HL-60 (cell line): ENCODE results near the gene CYSLTR1.
A peak's percentile ranks its signal among the peaks of the same experiment; 100 is the strongest.
"Not testable (repeated sequence)": the region's sequence is repeated elsewhere in the genome, so short reads cannot be mapped to it uniquely, and the experiment has no call there.

Experiments used
- DNase-seq, 2 experiments: peaks; one replicate each; pipeline ENCODE4 v3.0.0-alpha.2; 2010 to 2020; ENCODE audit warnings: low read depth in 1 of 2, low spot score in 1 of 2
- H3K27ac ChIP-seq: fragments of 250-450 bp; sonication (Bioruptor Pico); replicated peaks from 2 replicates; pipeline ENCODE4 v1.5.1; 2020; ENCODE audit warnings: mild to moderate bottlenecking, moderate library complexity
- H3K27me3 ChIP-seq: fragments of 250-450 bp; sonication (Bioruptor Pico); 2 replicates; pipeline ENCODE4 v1.5.1; 2021; ENCODE audit warnings: mild to moderate bottlenecking, moderate library complexity; ENCODE audit not compliant: insufficient read depth, poor library complexity, severe bottlenecking
- H3K4me3 ChIP-seq: replicated peaks from 2 replicates; pipeline ENCODE4 v1.5.1; 2011; ENCODE audit warnings: mild to moderate bottlenecking, control low read depth, low read length; ENCODE audit not compliant: insufficient read depth
- GABPA ChIP-seq: IDR thresholded peaks from 2 replicates; pipeline ENCODE4 v1.6.1; 2012; ENCODE audit warnings: low read depth
- POLR2AphosphoS5 ChIP-seq: IDR thresholded peaks from 2 replicates; pipeline ENCODE4 v1.6.1; 2012; ENCODE audit warnings: low read depth
- SPI1 ChIP-seq: IDR thresholded peaks from 2 replicates; pipeline ENCODE4 v1.6.1; 2012; ENCODE audit warnings: low read depth, mild to moderate bottlenecking, borderline replicate concordance
- TF ChIP-seq, protein P1 (sequence below): IDR thresholded peaks from 2 replicates; pipeline ENCODE4 v1.6.1; 2012; ENCODE audit warnings: low read depth; ENCODE audit not compliant: insufficient replicate concordance
- TF ChIP-seq, protein P2 (sequence below): IDR thresholded peaks from one replicate; pipeline ENCODE4 v1.5.1; 2011; ENCODE audit warnings: low read length, control low read depth, inconsistent platforms; ENCODE audit not compliant: insufficient read depth

Gene CYSLTR1

GRCh38 chrX:78283511-78283910 is 43.9 kb downstream of the CYSLTR1 start:
- no peaks in the 10 kb centered on the region for H3K27me3 ChIP-seq
- no peak for DNase-seq
- H3K4me3 ChIP-seq = no peak overlapping the region
- TF ChIP-seq, protein P1, sequence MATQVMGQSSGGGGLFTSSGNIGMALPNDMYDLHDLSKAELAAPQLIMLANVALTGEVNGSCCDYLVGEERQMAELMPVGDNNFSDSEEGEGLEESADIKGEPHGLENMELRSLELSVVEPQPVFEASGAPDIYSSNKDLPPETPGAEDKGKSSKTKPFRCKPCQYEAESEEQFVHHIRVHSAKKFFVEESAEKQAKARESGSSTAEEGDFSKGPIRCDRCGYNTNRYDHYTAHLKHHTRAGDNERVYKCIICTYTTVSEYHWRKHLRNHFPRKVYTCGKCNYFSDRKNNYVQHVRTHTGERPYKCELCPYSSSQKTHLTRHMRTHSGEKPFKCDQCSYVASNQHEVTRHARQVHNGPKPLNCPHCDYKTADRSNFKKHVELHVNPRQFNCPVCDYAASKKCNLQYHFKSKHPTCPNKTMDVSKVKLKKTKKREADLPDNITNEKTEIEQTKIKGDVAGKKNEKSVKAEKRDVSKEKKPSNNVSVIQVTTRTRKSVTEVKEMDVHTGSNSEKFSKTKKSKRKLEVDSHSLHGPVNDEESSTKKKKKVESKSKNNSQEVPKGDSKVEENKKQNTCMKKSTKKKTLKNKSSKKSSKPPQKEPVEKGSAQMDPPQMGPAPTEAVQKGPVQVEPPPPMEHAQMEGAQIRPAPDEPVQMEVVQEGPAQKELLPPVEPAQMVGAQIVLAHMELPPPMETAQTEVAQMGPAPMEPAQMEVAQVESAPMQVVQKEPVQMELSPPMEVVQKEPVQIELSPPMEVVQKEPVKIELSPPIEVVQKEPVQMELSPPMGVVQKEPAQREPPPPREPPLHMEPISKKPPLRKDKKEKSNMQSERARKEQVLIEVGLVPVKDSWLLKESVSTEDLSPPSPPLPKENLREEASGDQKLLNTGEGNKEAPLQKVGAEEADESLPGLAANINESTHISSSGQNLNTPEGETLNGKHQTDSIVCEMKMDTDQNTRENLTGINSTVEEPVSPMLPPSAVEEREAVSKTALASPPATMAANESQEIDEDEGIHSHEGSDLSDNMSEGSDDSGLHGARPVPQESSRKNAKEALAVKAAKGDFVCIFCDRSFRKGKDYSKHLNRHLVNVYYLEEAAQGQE = no peak
- no peak for TF ChIP-seq POLR2AphosphoS5
- TF ChIP-seq SPI1 = no peak
- no peak for TF ChIP-seq GABPA
- TF ChIP-seq, protein P2, sequence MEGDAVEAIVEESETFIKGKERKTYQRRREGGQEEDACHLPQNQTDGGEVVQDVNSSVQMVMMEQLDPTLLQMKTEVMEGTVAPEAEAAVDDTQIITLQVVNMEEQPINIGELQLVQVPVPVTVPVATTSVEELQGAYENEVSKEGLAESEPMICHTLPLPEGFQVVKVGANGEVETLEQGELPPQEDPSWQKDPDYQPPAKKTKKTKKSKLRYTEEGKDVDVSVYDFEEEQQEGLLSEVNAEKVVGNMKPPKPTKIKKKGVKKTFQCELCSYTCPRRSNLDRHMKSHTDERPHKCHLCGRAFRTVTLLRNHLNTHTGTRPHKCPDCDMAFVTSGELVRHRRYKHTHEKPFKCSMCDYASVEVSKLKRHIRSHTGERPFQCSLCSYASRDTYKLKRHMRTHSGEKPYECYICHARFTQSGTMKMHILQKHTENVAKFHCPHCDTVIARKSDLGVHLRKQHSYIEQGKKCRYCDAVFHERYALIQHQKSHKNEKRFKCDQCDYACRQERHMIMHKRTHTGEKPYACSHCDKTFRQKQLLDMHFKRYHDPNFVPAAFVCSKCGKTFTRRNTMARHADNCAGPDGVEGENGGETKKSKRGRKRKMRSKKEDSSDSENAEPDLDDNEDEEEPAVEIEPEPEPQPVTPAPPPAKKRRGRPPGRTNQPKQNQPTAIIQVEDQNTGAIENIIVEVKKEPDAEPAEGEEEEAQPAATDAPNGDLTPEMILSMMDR = no peak
- no peak overlapping the region for H3K27ac ChIP-seq

DNA sequence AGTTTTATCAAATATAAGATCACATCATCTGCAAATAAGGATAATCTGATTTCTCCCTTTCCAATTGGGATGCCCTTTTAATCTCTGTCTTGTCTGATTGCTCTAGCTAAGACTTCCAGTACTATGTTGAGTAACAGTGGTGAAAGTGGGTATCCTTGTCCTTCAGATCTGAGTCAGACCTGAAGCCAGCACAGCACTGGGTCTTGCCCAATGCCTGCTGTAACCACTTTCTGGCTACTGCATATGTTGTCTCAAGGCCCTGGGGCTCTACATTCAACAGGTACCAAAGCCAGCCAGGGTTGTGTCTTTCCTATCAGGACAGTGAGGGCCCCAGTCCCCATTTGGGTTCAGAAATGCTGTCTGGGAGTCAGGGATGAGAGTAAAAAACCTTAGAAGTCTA is 90.3 kb downstream of the CYSLTR1 start:
- TF ChIP-seq SPI1 (no peak), GABPA (no peak), POLR2AphosphoS5 (no peak)
- TF ChIP-seq, protein P1 = no peak
- TF ChIP-seq, protein P2 = no peak
- Histone ChIP-seq H3K27me3 (no peaks in the 10 kb centered on the region), H3K4me3 (no peak overlapping the region), H3K27ac (no peak overlapping the region)
- DNase-seq = peak in 1 of 2 experiments; percentile 38

DNA sequence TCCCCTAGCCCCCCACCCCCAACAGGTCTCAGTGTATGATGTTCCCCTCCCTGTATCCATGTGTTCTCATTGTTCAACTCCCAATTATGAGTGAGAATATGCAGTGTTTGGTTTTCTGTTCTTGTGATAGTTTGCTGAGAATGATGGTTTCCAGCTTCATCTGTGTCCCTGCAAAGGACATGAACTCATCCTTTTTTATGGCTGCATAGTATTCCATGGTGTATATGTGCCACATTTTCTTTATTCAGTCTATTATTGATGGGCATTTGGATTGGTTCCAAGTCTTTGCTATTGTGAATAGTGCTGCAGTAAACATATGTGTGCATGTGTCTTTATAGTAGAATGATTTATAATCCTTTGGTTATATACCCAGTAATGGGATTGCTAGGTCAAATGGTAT is 101.4 kb downstream of the CYSLTR1 start:
- not testable (repeated sequence) for DNase-seq, H3K4me3 ChIP-seq, H3K27ac ChIP-seq, H3K27me3 ChIP-seq
